ENCODE data around the gene GIPC1.

The GIPC1 gene

DNA sequence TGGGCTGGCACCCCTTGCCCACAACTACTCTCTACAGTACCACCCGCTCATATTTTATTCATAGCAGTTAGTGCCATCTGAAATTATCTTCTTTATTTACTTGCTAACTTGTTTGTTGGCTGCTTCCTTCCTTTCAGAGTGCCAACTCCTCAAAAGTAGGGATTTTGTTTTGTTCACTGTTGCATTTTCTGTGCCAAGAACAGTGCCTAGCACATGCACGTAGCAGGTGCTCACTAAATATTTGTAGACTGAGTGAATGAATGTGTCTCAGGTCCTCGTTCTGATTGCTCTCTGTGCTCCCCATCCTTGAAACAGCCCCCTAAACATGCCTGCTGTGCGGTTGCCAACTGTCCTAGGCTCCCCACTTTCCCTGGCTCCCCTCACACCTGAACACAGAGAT, 1.5 kb downstream of the GIPC1 start:
- no peak for DNase-seq

DNA sequence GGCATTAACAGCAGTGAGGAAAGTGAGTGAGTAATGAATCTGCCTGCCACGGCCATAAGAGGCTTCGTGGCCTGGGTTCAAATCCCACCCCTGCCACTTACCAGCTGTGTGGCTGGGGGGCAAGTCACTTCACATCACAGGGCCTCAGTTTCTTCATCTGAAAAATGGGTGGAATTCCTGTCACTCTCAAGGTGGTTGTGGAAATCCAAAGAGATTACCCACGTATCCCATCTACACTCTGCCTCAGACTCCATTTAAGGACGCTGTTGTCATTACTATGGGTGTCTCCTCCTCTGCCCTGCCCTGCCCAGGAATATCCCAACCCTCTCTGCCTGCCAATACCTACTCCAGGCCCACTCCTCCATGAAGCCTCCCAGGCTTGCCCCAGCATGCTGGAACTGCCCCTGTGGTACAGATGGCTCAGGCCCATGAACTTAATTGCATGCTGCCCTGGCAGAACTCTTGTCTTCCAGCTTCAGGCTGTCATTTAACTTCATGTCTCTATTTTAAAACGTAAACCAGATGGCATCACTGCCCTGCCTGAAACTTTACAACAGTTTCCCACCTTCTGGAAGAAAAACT, 3.1 kb downstream of the GIPC1 start:
- DNase-seq: no peak

DNA sequence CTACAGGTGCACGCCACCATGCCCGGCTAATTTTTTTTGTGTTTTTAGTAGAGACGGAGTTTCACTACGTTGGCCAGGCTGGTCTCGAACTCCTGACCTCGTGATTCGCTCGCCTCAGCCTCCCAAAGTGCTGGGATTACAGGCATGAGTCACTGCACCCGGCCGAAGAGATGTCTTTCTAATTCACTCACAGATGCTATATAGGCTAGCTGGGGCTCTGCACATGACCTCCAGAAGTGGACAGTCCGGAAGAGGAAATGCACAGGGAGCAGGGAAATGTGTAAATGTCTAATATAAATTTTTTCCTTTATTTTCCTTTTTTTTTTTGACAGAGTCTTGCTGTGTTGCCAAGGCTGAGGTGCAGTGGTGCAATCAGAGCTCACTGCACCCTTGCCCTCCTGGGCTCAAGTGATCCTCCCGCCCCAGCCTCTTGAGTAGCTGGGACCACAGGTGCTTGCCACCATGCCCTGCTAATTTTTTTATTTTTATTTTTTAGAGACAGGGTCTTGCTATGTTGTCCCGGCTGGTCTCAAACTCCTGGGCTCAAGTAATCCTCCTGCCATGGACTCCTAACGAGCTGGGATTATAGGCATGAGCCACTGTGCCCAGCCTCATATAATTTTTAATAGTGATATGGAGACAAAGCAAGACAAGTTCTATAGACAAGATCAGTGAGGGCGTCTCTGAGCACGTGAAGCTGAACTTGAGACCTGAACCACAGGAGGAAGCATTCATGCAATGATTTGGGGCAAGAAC, 8.4 kb downstream of the GIPC1 start:
- no peak for DNase-seq

DNA sequence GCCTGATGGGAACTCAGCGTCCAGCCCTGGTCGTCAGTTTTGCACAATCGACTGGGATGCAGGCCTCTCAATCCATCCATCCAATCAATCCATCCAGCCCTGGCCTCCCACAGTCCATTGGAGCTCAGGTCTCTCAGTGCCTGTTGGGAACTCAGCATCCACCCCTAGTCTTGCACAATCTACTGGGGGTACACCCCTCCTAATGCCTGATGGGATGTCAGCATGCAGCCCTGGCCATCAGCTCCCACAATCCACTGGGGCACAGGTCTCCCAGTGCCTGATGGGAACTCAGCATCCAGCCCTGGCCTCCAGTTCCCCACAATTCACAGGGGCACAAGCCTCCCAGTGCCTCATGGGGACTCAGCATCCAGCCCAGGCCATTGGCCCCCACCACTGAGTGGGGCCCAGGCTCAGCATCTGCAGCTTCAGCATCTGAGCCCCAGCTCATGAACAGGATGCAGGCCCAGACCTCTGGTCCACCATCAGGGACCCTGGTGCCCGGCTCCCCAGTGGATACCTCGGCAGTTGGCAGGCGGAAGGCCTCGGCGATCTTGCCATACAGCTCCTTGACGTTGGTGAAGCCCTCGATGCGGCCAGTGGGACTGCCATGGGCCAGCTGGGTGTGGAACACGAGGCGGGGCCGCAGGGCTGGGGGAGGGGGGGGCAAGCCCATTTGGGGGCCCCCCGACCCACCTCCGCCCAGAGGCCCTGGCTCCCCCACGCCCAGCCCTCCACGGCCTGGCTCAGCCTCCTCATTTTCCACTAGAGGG, 13.6 kb downstream of the GIPC1 start:
- no peak for DNase-seq

DNA sequence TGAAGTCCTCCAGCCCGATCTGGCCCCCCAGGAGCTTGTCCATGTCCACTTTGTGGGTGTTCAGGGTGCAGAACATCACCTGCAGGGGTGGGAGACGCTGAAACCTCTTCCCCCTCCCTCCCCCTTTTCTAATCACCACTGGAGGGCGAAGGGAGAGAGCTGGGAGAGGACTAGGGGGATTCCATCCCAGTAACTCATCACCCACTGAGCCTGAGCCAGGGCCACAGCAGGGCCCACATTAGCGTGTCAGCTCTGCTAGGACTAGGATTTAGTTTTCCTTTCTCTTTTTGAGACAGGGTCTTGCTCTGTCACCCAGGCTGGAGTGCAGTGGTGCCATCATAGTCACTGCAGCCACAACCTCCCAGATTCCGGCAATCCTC, 15.2 kb downstream of the GIPC1 start:
- no peak for DNase-seq

DNA sequence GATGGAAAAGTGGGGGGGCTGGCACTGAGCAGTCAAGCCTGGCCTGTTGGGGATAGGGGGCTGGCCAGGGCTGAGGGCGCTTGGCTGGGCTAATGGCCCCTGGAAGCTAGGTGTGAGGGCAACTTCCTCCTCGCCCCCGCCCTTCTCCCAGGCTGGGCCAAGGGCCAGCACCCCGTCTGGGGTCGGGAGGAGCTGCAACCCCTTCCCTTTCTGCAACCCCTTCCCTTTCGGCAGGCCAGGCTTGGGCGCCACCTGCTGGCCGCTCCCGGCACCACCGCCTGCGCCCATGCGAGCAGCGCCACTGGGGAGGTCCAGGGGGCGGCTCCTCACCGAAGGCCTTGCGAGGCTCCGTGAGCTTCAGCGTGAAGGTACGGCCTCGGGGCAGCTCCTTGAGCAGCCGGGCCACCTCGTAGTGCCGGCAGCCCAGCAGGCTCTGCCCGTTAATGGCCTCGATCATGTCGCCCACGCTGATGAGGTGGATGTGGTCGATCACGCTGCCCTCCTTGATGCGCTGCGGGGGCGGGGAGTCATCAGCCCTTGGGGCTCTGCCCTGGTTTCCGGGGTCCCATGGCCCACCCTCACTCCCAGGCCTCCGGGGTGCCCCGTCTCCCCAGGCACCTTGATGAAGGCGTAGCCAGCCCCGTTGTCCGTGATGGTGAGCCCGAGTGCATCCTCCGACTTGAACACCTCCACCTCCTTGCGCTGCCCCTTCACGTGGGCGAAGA, 15.8 kb downstream of the GIPC1 start:
- DNase-seq: no peak

DNA sequence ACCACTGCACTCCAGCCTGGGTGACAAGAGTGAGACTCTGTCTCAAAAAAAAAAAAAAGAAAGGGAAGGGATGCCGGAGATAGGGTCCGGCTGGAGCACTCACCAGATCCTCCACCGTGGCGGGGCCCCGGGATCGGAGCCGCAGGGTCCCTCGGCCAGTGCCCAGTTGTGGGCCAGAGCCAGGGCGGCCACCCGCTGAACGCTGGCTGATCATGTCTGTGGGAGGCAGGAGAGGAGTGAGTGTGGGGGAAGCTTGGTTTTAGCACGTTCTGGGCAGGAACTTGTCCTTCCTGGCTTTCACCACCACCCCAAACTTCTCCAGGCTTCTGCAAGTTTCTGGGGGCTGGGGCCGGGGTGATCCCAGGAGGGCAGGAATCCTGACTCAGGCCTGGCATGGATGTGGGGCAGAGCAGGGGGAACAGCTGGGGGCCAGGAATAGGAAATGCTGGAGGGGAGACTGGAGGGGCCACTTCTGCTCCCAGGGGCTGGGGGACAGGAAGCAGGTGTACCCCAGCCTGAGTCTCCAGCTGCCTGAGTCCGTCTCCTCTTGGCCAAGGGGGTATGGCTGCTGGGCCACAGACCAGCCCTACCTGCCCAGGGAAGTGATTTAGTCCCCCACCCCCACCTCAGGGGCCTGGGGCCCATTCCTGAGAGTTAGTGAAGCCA, 16.5 kb downstream of the GIPC1 start:
- no peak for DNase-seq

DNA sequence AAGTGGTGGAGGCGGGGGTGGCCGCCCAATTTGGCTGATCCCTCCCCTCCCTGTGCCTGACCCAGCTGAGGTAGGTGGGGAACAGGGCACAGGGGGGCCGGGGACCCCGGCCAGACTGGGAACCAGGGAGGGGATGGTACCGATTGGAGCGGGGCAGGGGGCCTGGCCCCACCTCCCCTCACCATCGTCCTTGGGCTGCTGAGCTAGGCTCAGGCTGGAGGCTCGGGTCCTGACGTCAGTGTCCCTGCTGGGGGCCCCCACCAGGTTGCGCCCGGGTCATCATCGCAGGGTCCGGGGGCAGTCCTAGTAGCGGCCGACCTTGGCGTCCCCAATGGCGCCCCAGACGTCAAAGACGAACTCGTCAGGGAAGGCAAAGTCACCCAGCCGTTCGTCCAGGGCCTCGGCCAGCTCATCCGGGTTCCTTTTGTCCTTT, 17.8 kb downstream of the GIPC1 start:
- no peak for DNase-seq

DNA sequence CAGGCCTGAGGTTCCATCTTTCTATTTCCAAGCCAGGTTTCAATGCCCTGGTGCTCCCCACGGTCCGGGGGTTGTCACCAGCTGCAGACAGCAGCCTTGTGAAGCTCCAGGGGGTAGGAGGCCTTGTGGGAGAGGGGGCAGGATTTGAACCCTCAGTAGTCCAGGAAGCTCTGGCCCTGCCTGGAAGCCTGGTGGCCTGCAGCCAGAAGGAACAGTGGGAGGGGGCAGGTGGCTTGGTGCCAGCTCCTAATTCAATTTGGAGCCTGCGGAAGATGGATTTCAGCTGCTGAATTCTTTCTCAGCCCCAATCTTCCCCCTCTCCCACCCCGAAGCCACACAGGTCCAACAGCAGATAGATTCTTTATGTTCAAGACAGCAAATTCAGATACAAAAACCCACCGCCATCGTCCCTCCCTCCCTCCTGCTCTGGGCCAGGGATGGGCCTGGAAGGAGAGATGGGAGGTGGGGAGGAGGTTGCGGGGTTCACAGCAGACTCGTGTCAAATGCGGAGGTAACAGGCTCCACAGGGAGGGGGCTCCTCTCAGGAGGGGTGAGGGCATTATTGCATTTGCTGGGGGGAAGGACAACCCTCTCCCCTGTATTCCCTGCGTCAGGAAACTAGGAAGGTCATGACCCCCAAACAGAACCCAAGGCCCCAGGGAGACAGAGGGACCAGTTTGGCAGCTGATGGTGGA, 18.4 kb downstream of the GIPC1 start:
- DNase-seq: no peak

DNA sequence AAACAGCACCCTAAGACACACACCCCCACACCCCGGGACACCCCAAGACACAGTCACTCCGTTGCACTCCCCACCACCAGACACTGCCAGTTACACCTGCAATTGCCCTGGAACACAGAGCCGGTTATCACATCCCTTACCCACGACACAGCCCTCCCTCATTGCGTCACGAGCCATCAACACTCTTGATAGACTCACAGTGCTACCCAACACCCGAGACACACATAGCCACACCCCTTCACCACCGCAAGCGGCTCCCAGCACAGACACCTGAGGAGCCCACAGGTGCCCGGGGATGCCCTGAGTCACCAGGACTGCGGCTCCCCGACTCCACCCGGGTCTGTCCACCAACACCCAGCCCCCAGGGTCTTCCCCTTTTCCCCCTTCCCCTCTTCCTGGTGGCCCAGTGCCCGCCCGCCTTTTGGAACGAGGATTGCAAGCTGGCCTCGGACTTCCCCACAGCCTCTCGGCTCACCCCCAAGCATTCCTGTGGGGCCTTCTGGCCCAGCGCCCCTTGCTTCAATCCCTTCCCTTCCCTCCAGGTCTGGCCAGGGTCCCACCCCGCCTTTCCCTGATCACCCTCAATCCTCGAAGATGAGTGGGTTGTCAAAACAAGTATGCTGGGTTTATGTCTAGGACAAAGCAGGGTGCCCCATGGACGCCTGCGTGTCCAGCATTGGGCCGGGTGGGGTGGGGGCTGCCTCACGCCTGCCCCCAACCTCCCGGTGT, 19.1 kb downstream of the GIPC1 start:
- DNase-seq: no peak

DNA sequence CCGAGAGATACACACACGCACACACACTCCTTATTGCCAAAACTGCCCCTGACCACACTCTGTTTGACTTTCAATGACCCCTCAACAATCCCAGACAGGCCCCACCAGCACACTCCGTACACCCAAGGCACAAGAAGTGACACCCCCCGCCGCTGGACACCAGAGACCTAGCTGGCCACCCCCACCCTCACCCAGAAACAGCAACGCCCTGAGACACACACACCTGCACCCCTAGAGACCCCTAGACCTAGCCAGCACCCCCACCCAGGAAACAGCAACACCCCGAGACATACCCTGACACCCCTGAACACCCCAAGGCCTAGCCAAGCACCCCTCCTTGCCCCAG, 19.6 kb downstream of the GIPC1 start:
- no peak for DNase-seq

DNA sequence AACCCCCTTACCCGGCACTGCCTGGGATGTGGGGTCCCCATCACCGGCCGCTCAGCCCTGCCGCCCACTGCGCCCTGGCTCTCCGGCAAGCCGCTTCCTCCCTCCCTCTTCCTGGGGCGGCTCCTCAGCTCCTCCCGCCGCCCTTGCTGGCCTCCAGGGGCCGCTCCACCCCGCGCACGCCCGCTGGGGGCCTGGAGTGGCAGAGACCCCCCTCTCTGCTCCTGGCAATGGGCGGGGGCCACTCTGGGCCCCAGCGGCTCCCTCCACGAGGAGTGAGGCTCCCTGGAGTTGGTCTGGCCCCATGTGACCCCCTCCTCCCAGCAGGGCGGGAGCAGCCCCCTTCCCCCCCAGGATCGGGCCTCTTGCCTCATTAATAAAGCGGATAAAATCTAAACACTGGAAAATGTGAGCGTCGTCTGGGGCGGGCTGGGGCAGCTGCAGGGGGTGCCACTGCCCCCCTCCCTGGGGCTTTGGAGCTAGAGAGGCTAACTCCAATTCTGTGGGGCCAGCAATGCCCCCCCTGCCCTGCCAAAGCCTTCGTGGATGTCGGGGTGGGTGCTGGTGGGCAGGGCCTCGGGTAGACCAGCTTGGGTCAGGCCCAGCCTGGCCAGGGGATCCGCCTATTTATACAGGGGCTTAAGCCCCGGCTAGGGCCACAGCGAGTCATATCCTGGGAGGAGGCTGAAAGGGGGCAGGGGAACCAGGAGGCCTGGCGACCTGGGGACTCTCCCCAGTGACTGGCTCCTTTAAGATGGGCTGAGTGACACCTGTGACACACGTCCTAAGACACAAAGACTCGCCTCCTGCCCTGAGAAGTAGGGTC, 20.5 kb downstream of the GIPC1 start, which contains the start of gene PTGER1:
PTGER1 (minus strand) TSS at position 104 of the 823 bp plus-strand sequence. CDS start 1,034 bp downstream, outside the sequence.
- no peak for DNase-seq

DNA sequence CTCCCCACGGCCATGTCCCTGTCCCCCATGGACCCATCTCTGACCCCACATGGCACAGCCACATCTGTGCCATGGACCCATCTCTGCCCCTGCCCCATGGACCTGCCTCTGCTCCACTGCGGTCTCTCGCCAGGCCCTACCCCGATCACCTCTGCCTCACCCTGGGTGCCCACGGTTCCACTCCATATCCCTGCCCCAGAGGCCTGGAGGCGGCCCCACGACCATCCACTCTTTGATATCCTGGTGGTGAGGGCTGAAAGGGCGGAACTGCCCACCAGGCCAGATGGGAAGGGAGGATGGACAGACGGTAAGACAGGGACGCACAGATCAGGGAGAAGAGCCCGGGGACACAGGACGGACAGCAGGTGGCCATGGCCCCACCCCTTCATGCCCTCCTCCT, 21.1 kb downstream of the GIPC1 start:
- DNase-seq: no peak

DNA sequence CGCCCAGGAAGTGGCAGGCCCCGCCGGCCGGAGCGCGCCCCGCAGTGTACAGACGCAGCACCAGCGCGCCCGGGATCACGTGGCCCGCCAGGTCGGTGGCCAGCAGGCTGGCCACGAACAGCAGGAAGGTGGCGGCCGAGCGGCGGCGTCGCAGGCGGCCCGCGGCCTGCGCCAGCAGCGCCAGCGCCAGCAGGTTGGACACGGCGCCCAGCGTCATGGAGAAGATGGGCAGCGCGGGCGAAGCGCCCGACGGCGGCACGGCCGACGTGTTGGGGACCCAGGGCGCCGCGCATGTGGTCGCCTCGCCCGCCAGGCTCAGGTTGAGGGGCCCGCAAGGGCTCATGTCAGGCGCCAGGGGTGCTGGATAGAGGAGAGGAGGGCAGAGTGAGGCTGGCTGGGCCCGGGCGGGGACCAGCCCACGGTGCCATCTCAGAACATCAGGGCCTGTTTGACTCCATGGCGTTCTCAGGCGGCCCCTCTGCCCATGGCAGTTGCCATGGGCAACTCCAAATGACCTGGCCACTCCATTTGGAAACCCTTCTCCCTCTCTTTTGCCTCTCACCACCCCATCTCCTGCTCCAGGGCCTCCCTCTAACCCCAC, 21.8 kb downstream of the GIPC1 start:
- DNase-seq: no peak

DNA sequence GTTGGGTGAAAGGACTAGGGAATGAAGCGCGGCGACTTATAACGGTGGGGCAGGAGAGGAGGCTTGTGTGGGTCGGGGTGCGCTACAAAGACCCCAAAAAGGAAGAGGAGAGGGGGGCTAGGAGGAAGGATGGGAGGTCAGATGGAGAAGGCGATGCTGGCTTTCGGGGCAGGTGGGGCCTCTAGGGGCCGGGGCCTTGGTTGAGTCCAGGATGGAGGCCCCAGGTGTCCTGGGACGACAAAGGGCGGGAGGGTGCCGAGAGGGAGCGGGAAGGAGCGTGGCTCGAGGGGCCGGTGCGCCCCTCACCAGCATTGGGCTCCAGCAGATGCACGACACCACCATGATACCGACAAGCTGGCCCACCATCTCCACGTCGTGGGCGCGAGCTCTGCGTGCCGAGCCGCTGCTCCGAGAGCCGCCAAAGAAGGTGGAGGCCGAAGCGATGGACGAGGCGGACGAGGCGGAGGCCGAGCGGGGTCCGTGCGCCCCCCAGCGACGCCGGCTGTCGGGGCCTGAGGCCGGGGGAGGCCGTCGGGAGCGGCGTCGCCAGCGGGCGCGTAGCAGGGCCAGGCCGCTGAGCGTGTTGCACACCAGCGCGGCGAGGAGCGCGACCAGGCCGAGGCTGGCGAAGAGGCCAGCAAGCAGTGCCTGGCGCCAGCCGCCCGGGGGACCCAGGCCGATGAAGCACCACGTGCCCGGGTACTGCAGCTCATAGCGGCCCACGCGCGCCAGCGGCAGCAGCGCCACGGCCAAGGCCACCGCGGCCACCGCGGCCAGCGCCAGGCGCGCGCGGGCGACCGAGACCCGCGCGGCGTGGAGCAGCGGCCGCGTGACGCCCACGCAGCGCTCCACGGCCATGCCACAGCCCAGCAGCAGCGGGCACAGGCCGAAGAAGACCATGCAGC, 22.6 kb downstream of the GIPC1 start:
- DNase-seq: no peak

DNA sequence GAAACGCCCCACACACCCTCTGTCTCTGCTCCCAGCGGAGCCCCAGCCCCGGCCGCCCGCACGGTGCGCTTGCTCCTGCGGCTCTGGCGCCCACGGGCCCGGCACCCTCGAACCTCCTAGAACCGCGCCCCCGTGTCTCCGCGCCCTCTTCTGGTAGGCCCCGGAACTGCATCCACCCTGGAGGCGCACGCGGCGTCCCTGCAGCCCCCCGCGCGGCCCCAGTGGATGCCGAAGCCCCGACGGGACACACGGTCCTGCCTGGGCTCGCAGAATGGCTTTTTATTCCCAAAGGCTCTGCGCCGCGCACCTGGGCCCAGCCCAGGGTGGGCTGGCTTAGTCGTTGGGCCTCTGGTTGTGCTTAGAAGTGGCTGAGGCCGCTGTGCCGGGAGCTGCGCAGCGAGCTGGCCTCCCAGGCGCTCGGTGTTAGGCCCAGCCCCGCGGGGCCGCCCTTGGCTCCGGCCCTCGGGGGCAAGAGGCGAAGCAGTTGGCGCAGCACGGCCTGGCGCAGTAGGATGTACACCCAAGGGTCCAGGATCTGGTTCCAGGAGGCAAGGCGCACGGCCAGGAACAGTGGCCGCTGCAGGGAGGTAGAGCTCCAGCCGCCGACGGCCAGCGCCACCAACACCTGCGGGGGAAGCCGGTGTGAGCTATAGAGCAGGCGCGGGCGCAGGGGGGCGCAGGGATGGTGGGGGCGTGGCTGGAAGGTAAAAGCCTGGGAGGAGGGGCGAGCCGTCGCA, 23.6 kb downstream of the GIPC1 start:
- DNase-seq: peak; percentile 64

DNA sequence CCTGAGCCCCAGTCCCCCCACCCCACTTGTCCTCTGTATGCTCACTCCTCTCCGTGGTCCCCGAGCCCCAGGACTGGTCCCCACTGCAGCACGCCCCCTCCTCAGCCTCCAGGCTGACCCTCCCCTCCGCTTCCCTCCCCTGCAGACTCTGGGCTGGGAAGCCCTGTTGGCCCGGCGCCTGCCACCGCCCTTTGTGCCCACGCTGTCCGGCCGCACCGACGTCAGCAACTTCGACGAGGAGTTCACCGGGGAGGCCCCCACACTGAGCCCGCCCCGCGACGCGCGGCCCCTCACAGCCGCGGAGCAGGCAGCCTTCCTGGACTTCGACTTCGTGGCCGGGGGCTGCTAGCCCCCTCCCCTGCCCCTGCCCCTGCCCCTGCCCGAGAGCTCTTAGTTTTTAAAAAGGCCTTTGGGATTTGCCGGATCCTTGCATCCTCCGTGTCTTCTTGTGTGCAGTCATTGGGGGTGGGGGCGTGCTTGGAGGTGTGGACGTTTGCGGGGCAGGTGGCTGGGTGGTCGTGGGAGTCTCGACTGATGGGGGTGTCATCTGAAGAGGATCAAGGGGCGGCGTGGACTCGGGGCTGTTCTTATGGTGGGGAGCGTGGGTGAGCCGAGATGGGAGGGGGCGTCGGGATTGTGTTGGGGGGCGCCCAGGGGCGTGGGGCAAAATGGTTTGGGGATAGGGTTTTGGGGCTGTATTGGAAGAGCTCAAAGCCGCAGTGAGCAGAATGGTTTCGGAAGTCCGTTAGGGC, 24.3 kb downstream of the GIPC1 start:
- DNase-seq: no peak
